Activated CD8-positive, alpha-beta T cell treated with anti-CD3 and anti-CD28 coated beads for 36 hours (primary cell): Measurements from ENCODE around the gene TIMM44. TPM values are rescaled to one million over a fixed set of nuclear protein-coding genes. Genes with fewer than 3 reads are reported as not detected.

Experiments used
- ATAC-seq: fragments of 200-7000 bp; cut with Tn5 transposase; one replicate; pipeline ENCODE4 v1.10.0; 2021; ENCODE audit warnings: mild to moderate bottlenecking, moderate library complexity
- CTCF ChIA-PET: fragments of 350-600 bp; sonication (Branson Sonifier 250); formaldehyde crosslinking; loops from one replicate; lab custom pipeline; 2021; ENCODE audit warnings: antibody characterized with exemption; lab: Charles Lee
- POLR2A ChIA-PET: fragments of 350-600 bp; sonication (Branson Sonifier 250); formaldehyde crosslinking; loops from one replicate; lab custom pipeline; 2021; ENCODE audit warnings: antibody characterized with exemption; lab: Charles Lee
- DNase-seq: peaks from one replicate; pipeline ENCODE4 v3.0.0-alpha.2; 2020
- H3K27ac Mint-ChIP-seq: one replicate; pipeline ENCODE4 v1.8.0; 2021; ENCODE audit warnings: mild to moderate bottlenecking, mixed read lengths
- H3K27me3 Mint-ChIP-seq: one replicate; pipeline ENCODE4 v1.8.0; 2021; ENCODE audit warnings: mixed read lengths
- H3K36me3 Mint-ChIP-seq: one replicate; pipeline ENCODE4 v1.8.0; 2021; ENCODE audit warnings: low read depth, mixed read lengths
- H3K4me1 Mint-ChIP-seq: one replicate; pipeline ENCODE4 v1.8.0; 2021; ENCODE audit warnings: low read depth, mixed read lengths
- H3K4me3 Mint-ChIP-seq: one replicate; pipeline ENCODE4 v1.8.0; 2021; ENCODE audit warnings: mild to moderate bottlenecking, moderate library complexity, mixed read lengths
- H3K9me3 Mint-ChIP-seq: one replicate; pipeline ENCODE4 v1.8.0; 2021; ENCODE audit warnings: mixed read lengths
- CTCF ChIP-seq: fragments of 200-600 bp; IDR thresholded peaks from one replicate; pipeline ENCODE4 v1.8.0; 2022; ENCODE audit warnings: antibody characterized with exemption, mild to moderate bottlenecking
- intact Hi-C: fragments of 100-400 bp; cut with micrococcal nuclease; formaldehyde crosslinking; loops from one replicate; pipeline ENCODE4 v1.10.0; 2022
- total RNA-seq, 2 experiments: library from RNA; stranded (reverse); gene quantifications; one replicate each; pipeline ENCODE4 v1.2.3, GENCODE V29; 2021

TIMM44 gene
- total RNA-seq, 2 experiments from 2014 or later: 92.3 to 95.5 TPM

GRCh38 chr19:7980635-7981121 lies 37.2 kb upstream of the TIMM44 start:
- H3K27ac Mint-ChIP-seq: no peak overlapping the region
- H3K27me3 Mint-ChIP-seq: no peaks in the 10 kb centered on the region
- no peaks in the 10 kb centered on the region for H3K9me3 Mint-ChIP-seq
- no peak for TF ChIP-seq CTCF
- POLR2A ChIA-PET: no interaction called here
- DNase-seq (no peak), ATAC-seq (no peak)
- intact Hi-C loops: no loop called here
- peaks cover 2% of the 10 kb centered on the region for H3K36me3 Mint-ChIP-seq
- H3K4me1 Mint-ChIP-seq: peaks cover 3% of the 10 kb centered on the region
- CTCF ChIA-PET: interaction anchor here (1.0 kb wide), 1 partner anchor 22 kb away, joined by 5 read pairs; no protein-coding TSS in a partner anchor
- no peak overlapping the region for H3K4me3 Mint-ChIP-seq

GRCh38 chr19:7980168-7980567 lies 36.7 kb upstream of the TIMM44 start:
- no peak for DNase-seq
- H3K4me1 Mint-ChIP-seq: peaks cover 3% of the 10 kb centered on the region
- H3K27ac Mint-ChIP-seq: no peak overlapping the region
- no peaks in the 10 kb centered on the region for H3K9me3 Mint-ChIP-seq
- ATAC-seq: no peak
- no peak overlapping the region for H3K4me3 Mint-ChIP-seq
- TF ChIP-seq CTCF: no peak
- H3K36me3 Mint-ChIP-seq: peaks cover 2% of the 10 kb centered on the region
- CTCF ChIA-PET: no interaction called here
- no peaks in the 10 kb centered on the region for H3K27me3 Mint-ChIP-seq
- intact Hi-C loops: no loop called here
- POLR2A ChIA-PET: no interaction called here

- peaks cover 2% of the 10 kb centered on the region for H3K36me3 Mint-ChIP-seq
- intact Hi-C loops: no loop called here
- H3K4me1 Mint-ChIP-seq: peaks cover 3% of the 10 kb centered on the region
- ATAC-seq (no peak), DNase-seq (no peak)
- TF ChIP-seq CTCF: no peak
- ChIA-PET CTCF (no interaction called here), POLR2A (no interaction called here)
- H3K9me3 Mint-ChIP-seq: no peaks in the 10 kb centered on the region
- no peak overlapping the region for H3K27ac Mint-ChIP-seq
- H3K4me3 Mint-ChIP-seq: no peak overlapping the region
- H3K27me3 Mint-ChIP-seq: no peaks in the 10 kb centered on the region
These were observed 36.1 kb upstream of the TIMM44 start for GRCh38 chr19:7979559-7979958.

GRCh38 chr19:7979011-7979410 lies 35.5 kb upstream of the TIMM44 start:
- Mint-ChIP-seq H3K9me3 (no peaks in the 10 kb centered on the region), H3K36me3 (peaks cover 2% of the 10 kb centered on the region), H3K27me3 (no peaks in the 10 kb centered on the region), H3K27ac (no peak overlapping the region), H3K4me1 (peaks cover 2% of the 10 kb centered on the region), H3K4me3 (no peak overlapping the region)
- intact Hi-C loops: no loop called here
- TF ChIP-seq CTCF: no peak
- CTCF ChIA-PET: interaction anchor here (1.6 kb wide), 1 partner anchor 24 kb away, joined by 5 read pairs; no protein-coding TSS in a partner anchor
- POLR2A ChIA-PET: no interaction called here
- ATAC-seq (no peak), DNase-seq (no peak)

GRCh38 chr19:7978179-7978825 lies 34.8 kb upstream of the TIMM44 start:
- CTCF ChIA-PET: interaction anchor here (0.9 to 1.6 kb wide), 2 partner anchors 24 to 34 kb away, joined by 3 to 5 read pairs; partner anchors contain the start of gene TIMM44
- ATAC-seq (no peak), DNase-seq (no peak)
- TF ChIP-seq CTCF: no peak
- intact Hi-C loops: no loop called here
- Mint-ChIP-seq H3K36me3 (peaks cover 9% of the 10 kb centered on the region), H3K4me3 (no peak overlapping the region), H3K27ac (no peak overlapping the region), H3K27me3 (no peaks in the 10 kb centered on the region), H3K9me3 (no peaks in the 10 kb centered on the region), H3K4me1 (no peaks in the 10 kb centered on the region)
- POLR2A ChIA-PET: no interaction called here
